HEK293 (cell line): ENCODE results near the gene SLC26A5.

Source experiments
- CTCF ChIA-PET: fragments of 350-600 bp; formaldehyde crosslinking; extraction: SDS; loops from one replicate; lab custom pipeline; 2021; ENCODE audit warnings: antibody characterized with exemption; lab: Yijun Ruan, JAX
- POLR2A ChIA-PET: fragments of 300-600 bp; formaldehyde crosslinking; extraction: SDS; loops from one replicate; lab custom pipeline; 2020; ENCODE audit warnings: antibody characterized with exemption, inconsistent platforms; lab: Yijun Ruan, JAX
- H3K27ac ChIP-seq: fragments of 200-500 bp; sonication (Bioruptor generic); 2 replicates; pipeline ENCODE4 v1.5.1; 2014; ENCODE audit warnings: low read depth, low read length, control low read depth, inconsistent platforms; ENCODE audit errors: extremely low read depth
- H3K36me3 ChIP-seq, 2 experiments: fragments of 200-500 bp in 1 of 2; sonication (Bioruptor generic) in 1 of 2; 1 replicate in 1 of 2; 2 replicates in 1 of 2; pipeline ENCODE4 v1.5.1; 2014 to 2017; ENCODE audit warnings: inconsistent platforms in 2 of 2, low read length in 2 of 2; ENCODE audit not compliant: control insufficient read depth in 2 of 2, insufficient read depth in 1 of 2
- H3K4me1 ChIP-seq: fragments of 200-500 bp; sonication (Bioruptor generic); 2 replicates; pipeline ENCODE4 v1.5.1; 2014; ENCODE audit warnings: mild to moderate bottlenecking, low read length, inconsistent platforms; ENCODE audit not compliant: control insufficient read depth, insufficient read depth
- H3K4me3 ChIP-seq: 2 replicates; pipeline ENCODE4 v1.5.1; 2011; ENCODE audit warnings: low read depth, mild to moderate bottlenecking, control low read depth, low read length, moderate library complexity
- H3K9me3 ChIP-seq: fragments of 200-500 bp; sonication (Bioruptor generic); 2 replicates; pipeline ENCODE4 v1.5.1; 2014; ENCODE audit warnings: low read depth, low read length, inconsistent platforms; ENCODE audit not compliant: control insufficient read depth, insufficient read depth
- CTCF ChIP-seq: fragments of 450-650 bp; formaldehyde crosslinking; IDR thresholded peaks from 2 replicates; pipeline ENCODE4 v1.5.1; 2016; ENCODE audit warnings: missing biosample characterization, missing genetic modification characterization
- KLF7 ChIP-seq: fragments of 450-650 bp; formaldehyde crosslinking; IDR thresholded peaks from 2 replicates; pipeline ENCODE4 v1.5.1; 2016; ENCODE audit warnings: missing biosample characterization, missing genetic modification characterization, borderline replicate concordance
- OVOL3 ChIP-seq: fragments of 450-650 bp; formaldehyde crosslinking; IDR thresholded peaks from 2 replicates; pipeline ENCODE4 v1.5.1; 2016; ENCODE audit warnings: missing biosample characterization, missing genetic modification characterization
- ZBTB48 ChIP-seq: fragments of 450-650 bp; formaldehyde crosslinking; IDR thresholded peaks from 2 replicates; pipeline ENCODE4 v1.5.1; 2016; ENCODE audit warnings: missing biosample characterization, missing genetic modification characterization
- ZFHX2 ChIP-seq: fragments of 450-650 bp; formaldehyde crosslinking; conservative IDR thresholded peaks from 2 replicates; pipeline ENCODE4 v1.5.1; 2016; ENCODE audit warnings: missing biosample characterization, missing genetic modification characterization
- ZFP69B ChIP-seq: fragments of 450-650 bp; formaldehyde crosslinking; IDR thresholded peaks from 2 replicates; pipeline ENCODE4 v1.5.1; 2016; ENCODE audit warnings: missing biosample characterization, missing genetic modification characterization
- ZNF211 ChIP-seq: fragments of 450-650 bp; formaldehyde crosslinking; IDR thresholded peaks from 2 replicates; pipeline ENCODE4 v1.5.1; 2016; ENCODE audit warnings: low read depth, missing biosample characterization, missing genetic modification characterization
- ZNF266 ChIP-seq: fragments of 450-650 bp; formaldehyde crosslinking; IDR thresholded peaks from 2 replicates; pipeline ENCODE4 v1.5.1; 2016; ENCODE audit warnings: missing biosample characterization, missing genetic modification characterization, low read depth
- ZNF521 ChIP-seq: fragments of 450-650 bp; formaldehyde crosslinking; IDR thresholded peaks from 2 replicates; pipeline ENCODE4 v1.5.1; 2017; ENCODE audit warnings: missing biosample characterization, mild to moderate bottlenecking, missing genetic modification characterization
- ZNF530 ChIP-seq: fragments of 450-650 bp; formaldehyde crosslinking; IDR thresholded peaks from 2 replicates; pipeline ENCODE4 v1.5.1; 2016; ENCODE audit warnings: low read depth, missing biosample characterization, missing genetic modification characterization
- ZNF571 ChIP-seq: fragments of 450-650 bp; formaldehyde crosslinking; IDR thresholded peaks from 2 replicates; pipeline ENCODE4 v1.5.0; 2017; ENCODE audit warnings: missing biosample characterization, missing genetic modification characterization
- ZNF777 ChIP-seq: fragments of 450-650 bp; formaldehyde crosslinking; IDR thresholded peaks from 2 replicates; pipeline ENCODE4 v1.5.1; 2017; ENCODE audit warnings: missing biosample characterization, missing genetic modification characterization, borderline replicate concordance
- TF ChIP-seq, protein P1 (sequence below): fragments of 450-650 bp; formaldehyde crosslinking; IDR thresholded peaks from 2 replicates; pipeline ENCODE4 v1.5.1; 2016; ENCODE audit warnings: missing biosample characterization, missing genetic modification characterization
- TF ChIP-seq, protein P2 (sequence below): fragments of 450-650 bp; formaldehyde crosslinking; IDR thresholded peaks from 2 replicates; pipeline ENCODE4 v1.5.1; 2016; ENCODE audit warnings: missing biosample characterization, missing genetic modification characterization

The SLC26A5 gene

GRCh38 chr7:103382032-103382402 is 64.0 kb downstream of the SLC26A5 start (continued):
- no peak for TF ChIP-seq KLF7 (tag by site-specific recombination)

DNA sequence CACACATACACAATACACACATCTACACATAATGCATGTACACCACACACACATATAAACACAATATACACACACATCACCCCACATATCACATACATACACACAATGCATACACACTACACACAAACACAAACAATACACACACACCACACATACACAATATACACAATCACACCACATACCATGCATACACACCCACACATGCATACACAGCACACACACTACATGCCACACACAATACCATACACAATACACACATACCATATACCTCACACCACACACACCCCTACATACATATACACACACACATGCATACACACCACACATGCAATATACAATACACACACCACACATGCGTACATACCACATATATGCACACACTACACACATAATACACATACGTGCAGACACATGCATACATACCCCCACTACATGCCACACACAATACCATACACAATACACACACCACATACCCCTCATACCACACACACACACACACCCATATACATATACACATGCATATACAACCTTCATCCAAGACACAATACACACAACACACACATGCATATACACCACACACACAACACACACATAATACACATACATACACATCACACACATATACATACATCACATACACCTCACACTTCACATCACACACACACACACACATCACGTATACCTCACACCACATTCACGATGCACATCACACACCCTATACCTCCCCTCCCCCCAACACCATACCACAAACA is 64.6 kb downstream of the SLC26A5 start:
- no peaks in the 10 kb centered on the region for H3K36me3 ChIP-seq
- POLR2A ChIA-PET: no interaction called here
- no peak overlapping the region for H3K27ac ChIP-seq
- no peaks in the 10 kb centered on the region for H3K4me1 ChIP-seq
- no peaks in the 10 kb centered on the region for H3K9me3 ChIP-seq
- no peak overlapping the region for H3K4me3 ChIP-seq
- TF ChIP-seq ZBTB48 (tag by site-specific recombination) (0 out of 2 replicates have a peak, but pooled peaks have one; percentile 19), ZFHX2 (tag by site-specific recombination) (0 out of 2 replicates have a peak, but pooled peaks have one; percentile 27), ZFP69B (tag by site-specific recombination) (no peak)
- TF ChIP-seq, protein P1, sequence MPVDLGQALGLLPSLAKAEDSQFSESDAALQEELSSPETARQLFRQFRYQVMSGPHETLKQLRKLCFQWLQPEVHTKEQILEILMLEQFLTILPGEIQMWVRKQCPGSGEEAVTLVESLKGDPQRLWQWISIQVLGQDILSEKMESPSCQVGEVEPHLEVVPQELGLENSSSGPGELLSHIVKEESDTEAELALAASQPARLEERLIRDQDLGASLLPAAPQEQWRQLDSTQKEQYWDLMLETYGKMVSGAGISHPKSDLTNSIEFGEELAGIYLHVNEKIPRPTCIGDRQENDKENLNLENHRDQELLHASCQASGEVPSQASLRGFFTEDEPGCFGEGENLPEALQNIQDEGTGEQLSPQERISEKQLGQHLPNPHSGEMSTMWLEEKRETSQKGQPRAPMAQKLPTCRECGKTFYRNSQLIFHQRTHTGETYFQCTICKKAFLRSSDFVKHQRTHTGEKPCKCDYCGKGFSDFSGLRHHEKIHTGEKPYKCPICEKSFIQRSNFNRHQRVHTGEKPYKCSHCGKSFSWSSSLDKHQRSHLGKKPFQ: peak; percentile 75
- TF ChIP-seq, all 188 proteins: peak for 3
- CTCF ChIA-PET: no interaction called here

- no peaks in the 10 kb centered on the region for H3K9me3 ChIP-seq
- TF ChIP-seq ZNF777 (tag by site-specific recombination) (no peak), ZNF266 (tag by site-specific recombination) (0 out of 2 replicates have a peak, but pooled peaks have one; percentile 7), ZNF211 (tag by site-specific recombination) (peak; percentile 49; the same call in 1 of the 2 replicates), ZNF521 (0 out of 2 replicates have a peak, but pooled peaks have one; percentile 1), CTCF (tag by site-specific recombination) (no peak), OVOL3 (0 out of 2 replicates have a peak, but pooled peaks have one; percentile 10), ZNF571 (tag by site-specific recombination) (no peak), ZNF530 (tag by site-specific recombination) (no peak)
- TF ChIP-seq, protein P2, sequence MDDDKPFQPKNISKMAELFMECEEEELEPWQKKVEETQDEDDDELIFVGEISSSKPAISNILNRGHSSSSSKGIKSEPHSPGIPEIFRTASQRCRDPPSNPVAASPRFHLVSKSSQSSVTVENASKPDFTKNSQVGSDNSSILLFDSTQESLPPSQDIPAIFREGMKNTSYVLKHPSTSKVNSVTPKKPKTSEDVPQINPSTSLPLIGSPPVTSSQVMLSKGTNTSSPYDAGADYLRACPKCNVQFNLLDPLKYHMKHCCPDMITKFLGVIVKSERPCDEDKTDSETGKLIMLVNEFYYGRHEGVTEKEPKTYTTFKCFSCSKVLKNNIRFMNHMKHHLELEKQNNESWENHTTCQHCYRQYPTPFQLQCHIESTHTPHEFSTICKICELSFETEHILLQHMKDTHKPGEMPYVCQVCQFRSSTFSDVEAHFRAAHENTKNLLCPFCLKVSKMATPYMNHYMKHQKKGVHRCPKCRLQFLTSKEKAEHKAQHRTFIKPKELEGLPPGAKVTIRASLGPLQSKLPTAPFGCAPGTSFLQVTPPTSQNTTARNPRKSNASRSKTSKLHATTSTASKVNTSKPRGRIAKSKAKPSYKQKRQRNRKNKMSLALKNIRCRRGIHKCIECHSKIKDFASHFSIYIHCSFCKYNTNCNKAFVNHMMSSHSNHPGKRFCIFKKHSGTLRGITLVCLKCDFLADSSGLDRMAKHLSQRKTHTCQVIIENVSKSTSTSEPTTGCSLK (tag by site-specific recombination): no peak
- TF ChIP-seq, all 188 proteins: peak for 4
- Histone ChIP-seq H3K4me1 (no peaks in the 10 kb centered on the region), H3K27ac (no peak overlapping the region), H3K4me3 (no peak overlapping the region), H3K36me3 (no peaks in the 10 kb centered on the region)
- POLR2A ChIA-PET: interaction anchor here (1.3 kb wide), 1 partner anchor 73 kb away, joined by 3 read pairs; no protein-coding TSS in a partner anchor
- CTCF ChIA-PET: no interaction called here
Observed at GRCh38 chr7:103380395-103381191, 65.4 kb downstream of the SLC26A5 start.
